HepG2 (cell line): ENCODE measurements around the gene IFNAR1. TPM values are rescaled to one million over a fixed set of nuclear protein-coding genes. Genes with fewer than 3 reads are reported as not detected.

ENCODE experiments used
- ARNTL ChIP-seq: sonication (generic); formaldehyde crosslinking; IDR thresholded peaks from 2 replicates; pipeline ENCODE4 v1.4.0; 2020; ENCODE audit warnings: mild to moderate bottlenecking, missing genetic modification reagents
- BCL3 ChIP-seq: sonication (generic); formaldehyde crosslinking; IDR thresholded peaks from 2 replicates; pipeline ENCODE4 v1.5.1; 2020; ENCODE audit warnings: mild to moderate bottlenecking, missing genetic modification reagents, moderate library complexity
- EP300 ChIP-seq, 3 experiments: sonication (generic) in 1 of 3; formaldehyde crosslinking in 1 of 3; IDR thresholded peaks; 2 replicates each; pipeline versions ENCODE4 v1.5.1 to v1.6.1; 2011 to 2020; ENCODE audit warnings: low read depth in 2 of 3, low read length in 2 of 3, borderline replicate concordance in 1 of 3, improper control_type of control experiment in 1 of 3, mild to moderate bottlenecking in 1 of 3, missing genetic modification reagents in 1 of 3, moderate library complexity in 1 of 3
- HIVEP1 ChIP-seq: sonication (generic); formaldehyde crosslinking; IDR thresholded peaks from 2 replicates; pipeline ENCODE4 v1.4.0; 2020; ENCODE audit warnings: mild to moderate bottlenecking, missing genetic modification reagents
- HMGXB4 ChIP-seq, 2 experiments: sonication (generic) in 1 of 2; formaldehyde crosslinking in 1 of 2; IDR thresholded peaks; 2 replicates each; pipeline versions ENCODE4 v1.4.0 to v1.6.1; 2018 to 2020; ENCODE audit warnings: missing genetic modification reagents in 2 of 2, borderline replicate concordance in 1 of 2, low read depth in 1 of 2, mild to moderate bottlenecking in 1 of 2, missing biosample characterization in 1 of 2
- HNRNPH1 ChIP-seq: fragments of 200-400 bp; formaldehyde crosslinking; optimal IDR thresholded peaks from 2 replicates; pipeline ENCODE3; 2017; ENCODE audit warnings: mild to moderate bottlenecking, low read depth, low read length
- KLF12 ChIP-seq: sonication (generic); formaldehyde crosslinking; IDR thresholded peaks from 2 replicates; pipeline ENCODE4 v1.4.0; 2020; ENCODE audit warnings: missing genetic modification reagents, borderline replicate concordance
- LBX2 ChIP-seq: sonication (generic); formaldehyde crosslinking; IDR thresholded peaks from 2 replicates; pipeline ENCODE4 v1.5.0; 2020; ENCODE audit warnings: missing genetic modification reagents, mild to moderate bottlenecking, borderline replicate concordance
- MEIS1 ChIP-seq: sonication (generic); formaldehyde crosslinking; IDR thresholded peaks from 2 replicates; pipeline ENCODE4 v1.9.0; 2021; ENCODE audit warnings: mild to moderate bottlenecking, missing genetic modification reagents, moderate library complexity, borderline replicate concordance
- MIER3 ChIP-seq: IDR thresholded peaks from 2 replicates; pipeline ENCODE4 v1.6.1; 2016; ENCODE audit warnings: missing compliant biosample characterization, borderline replicate concordance
- POLR2G ChIP-seq: fragments of 200-400 bp; formaldehyde crosslinking; IDR thresholded peaks from 2 replicates; pipeline ENCODE4 v1.6.1; 2018; ENCODE audit warnings: mild to moderate bottlenecking, low read depth, low read length, moderate library complexity
- RFX5 ChIP-seq: IDR thresholded peaks from 2 replicates; pipeline ENCODE4 v1.6.1; 2011; ENCODE audit warnings: low read depth, low read length, improper control_type of control experiment
- SOX6 ChIP-seq, 2 experiments: fragments of 450-650 bp in 1 of 2; sonication (generic) in 1 of 2; formaldehyde crosslinking in 1 of 2; IDR thresholded peaks; 2 replicates each; pipeline versions ENCODE4 v1.4.0 to v1.6.1; 2017 to 2020; ENCODE audit warnings: antibody characterized with exemption in 1 of 2, mild to moderate bottlenecking in 1 of 2, missing genetic modification reagents in 1 of 2
- ZBTB4 ChIP-seq: sonication (generic); formaldehyde crosslinking; IDR thresholded peaks from 2 replicates; pipeline ENCODE4 v1.4.0; 2020; ENCODE audit warnings: missing genetic modification reagents, mild to moderate bottlenecking, borderline replicate concordance
- ZNF777 ChIP-seq: sonication (generic); formaldehyde crosslinking; IDR thresholded peaks from 2 replicates; pipeline ENCODE4 v1.4.0; 2020; ENCODE audit warnings: missing genetic modification reagents
- ZNF788 ChIP-seq: sonication (generic); formaldehyde crosslinking; IDR thresholded peaks from 2 replicates; pipeline ENCODE4 v1.5.0; 2020; ENCODE audit warnings: mild to moderate bottlenecking, missing genetic modification reagents, borderline replicate concordance
- ZNF816 ChIP-seq: sonication (generic); formaldehyde crosslinking; IDR thresholded peaks from 2 replicates; pipeline ENCODE4 v1.8.0; 2022; ENCODE audit warnings: missing genetic modification reagents, mild to moderate bottlenecking, borderline replicate concordance
- ZNF879 ChIP-seq: sonication (generic); formaldehyde crosslinking; IDR thresholded peaks from 2 replicates; pipeline ENCODE4 v1.8.1; 2023; ENCODE audit warnings: missing genetic modification reagents
- ZZZ3 ChIP-seq: sonication (generic); formaldehyde crosslinking; IDR thresholded peaks from 2 replicates; pipeline ENCODE4 v1.4.0; 2020; ENCODE audit warnings: missing genetic modification reagents, mild to moderate bottlenecking, borderline replicate concordance
- polyA plus RNA-seq, 8 experiments: library from polyadenylated mRNA; depleted of rRNA in 3 of 8; stranded (reverse) in 7 of 8; unstranded in 1 of 8; fragments of >200 nt; fragmentation: Illumina TruSeq in 4 of 8; extraction: Trizol in 4 of 8; gene quantifications; 2 replicates each; pipeline versions ENCODE4 v1.2.1 to v1.2.3, GENCODE V29; 2011 to 2016; ENCODE audit warnings: low read depth in 4 of 8, missing spikeins in 1 of 8, mixed read lengths in 1 of 8; ENCODE audit not compliant: insufficient read depth in 1 of 8
- total RNA-seq, 5 experiments: library from RNA; depleted of rRNA; stranded (reverse); fragments of >200 nt; fragmentation: Illumina TruSeq; extraction: Trizol; gene quantifications; 2 replicates each; pipeline ENCODE4 v1.2.3, GENCODE V29; 2016; ENCODE audit warnings: low read depth in 1 of 5

The IFNAR1 gene
- total and polyA plus RNA-seq, 2 of the 13 experiments (the other 11 are each of a cell fraction or from before 2014, with no cell fraction given) = 6.7 to 9.3 TPM

- peak; percentile 50; the same call in 1 of the 2 replicates for TF ChIP-seq ZZZ3 (CRISPR knock-in tag)
- TF ChIP-seq MIER3 (CRISPR knock-in tag) = peak; percentile 11; the same call in 1 of the 2 replicates
- no peak for TF ChIP-seq EP300 (IDR thresholded peaks at IDR 0.05; ENCODE audit: low read depth in 2 of 2, low read length in 2 of 2)
- 0 out of 2 replicates have a peak, but pooled peaks have one; percentile 10 for TF ChIP-seq EP300 (CRISPR knock-in tag; IDR thresholded peaks at IDR 0.05; ENCODE audit: borderline replicate concordance)
- TF ChIP-seq LBX2 (CRISPR knock-in tag) = peak; percentile 11; the same call in 1 of the 2 replicates
- TF ChIP-seq POLR2G = peak; percentile 82
- peak; percentile 89 for TF ChIP-seq MEIS1 (CRISPR knock-in tag)
- peak; percentile 67; the same call in 1 of the 2 replicates for TF ChIP-seq ARNTL (CRISPR knock-in tag)
- TF ChIP-seq ZBTB4 (CRISPR knock-in tag) = no peak; the same call in 1 of the 2 replicates
- peak; percentile 47; the same call in 1 of the 2 replicates for TF ChIP-seq BCL3 (CRISPR knock-in tag)
- no peak for TF ChIP-seq RFX5
- TF ChIP-seq KLF12 = peak; percentile 49; the same call in 1 of the 2 replicates
- TF ChIP-seq ZNF777 = peak; percentile 58
- TF ChIP-seq SOX6 (IDR thresholded peaks at IDR 0.05) = no peak
- peak; percentile 69 for TF ChIP-seq SOX6 (CRISPR knock-in tag; IDR thresholded peaks at IDR 0.05)
- TF ChIP-seq HIVEP1 (CRISPR knock-in tag) = peak; percentile 47
- TF ChIP-seq HMGXB4 (CRISPR knock-in tag; IDR thresholded peaks at IDR 0.05; ENCODE audit: borderline replicate concordance in 1 of 2, low read depth in 1 of 2) = peak; percentile 28 to 91; a peak in 2 of 4 replicates
- 0 out of 2 replicates have a peak, but pooled peaks have one; percentile 42 for TF ChIP-seq ZNF816 (CRISPR knock-in tag)
- no peak for TF ChIP-seq HNRNPH1
- TF ChIP-seq ZNF788 (CRISPR knock-in tag) = no peak; the same call in 1 of the 2 replicates
- 0 out of 2 replicates have a peak, but pooled peaks have one; percentile 77 for TF ChIP-seq ZNF879
These were observed at the start of gene IFNAR1 (continued) for GRCh38 chr21:33324291-33325221.
